Measurements from ENCODE around the gene KIF27.

- TF ChIP-seq CTCF (IDR thresholded peaks at IDR 0.05) (no peak), POLR2AphosphoS5 (IDR thresholded peaks at IDR 0.05) (no peak), POLR2A (IDR thresholded peaks at IDR 0.05) (no peak)
These were observed 37.8 kb upstream of the KIF27 start for GRCh38 chr9:83959061-83959460.

Data from prostate gland (tissue), 2 donors.